DND-41 (cell line): ENCODE measurements around the gene PAPOLG.

ENCODE experiments used
- EZH2 ChIP-seq: IDR thresholded peaks from 3 replicates; pipeline ENCODE4 v1.6.1; 2012; ENCODE audit warnings: borderline replicate concordance, low read depth, mild to moderate bottlenecking, moderate library complexity, low read length, inconsistent platforms; ENCODE audit not compliant: severe bottlenecking
- TF ChIP-seq, protein P1 (sequence below): IDR thresholded peaks from 2 replicates; pipeline ENCODE4 v1.5.1; 2012; ENCODE audit warnings: borderline replicate concordance, low read length, moderate library complexity, mild to moderate bottlenecking; ENCODE audit not compliant: poor library complexity, severe bottlenecking; ENCODE audit errors: extremely low read depth

DNA sequence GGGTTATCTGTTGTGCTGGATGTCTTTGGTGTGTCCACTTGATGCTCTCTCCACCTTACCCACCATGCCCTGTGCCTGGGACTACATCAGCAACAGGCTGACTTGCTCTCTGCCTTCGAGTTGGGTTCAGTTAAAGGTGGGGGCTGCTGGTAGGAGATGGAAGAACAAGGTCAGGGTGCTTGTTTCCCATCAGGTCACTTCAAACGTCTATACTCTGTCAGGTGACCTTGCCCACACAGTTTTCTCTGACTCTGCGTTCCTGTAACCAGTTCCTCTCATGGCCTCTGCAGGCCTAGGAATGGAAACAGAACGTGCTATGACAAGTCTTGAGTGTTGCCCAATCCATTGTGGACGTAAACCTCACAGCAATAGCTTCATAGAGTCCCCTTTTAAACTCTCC lies 38.4 kb upstream of the PAPOLG start:
- TF ChIP-seq, protein P1, sequence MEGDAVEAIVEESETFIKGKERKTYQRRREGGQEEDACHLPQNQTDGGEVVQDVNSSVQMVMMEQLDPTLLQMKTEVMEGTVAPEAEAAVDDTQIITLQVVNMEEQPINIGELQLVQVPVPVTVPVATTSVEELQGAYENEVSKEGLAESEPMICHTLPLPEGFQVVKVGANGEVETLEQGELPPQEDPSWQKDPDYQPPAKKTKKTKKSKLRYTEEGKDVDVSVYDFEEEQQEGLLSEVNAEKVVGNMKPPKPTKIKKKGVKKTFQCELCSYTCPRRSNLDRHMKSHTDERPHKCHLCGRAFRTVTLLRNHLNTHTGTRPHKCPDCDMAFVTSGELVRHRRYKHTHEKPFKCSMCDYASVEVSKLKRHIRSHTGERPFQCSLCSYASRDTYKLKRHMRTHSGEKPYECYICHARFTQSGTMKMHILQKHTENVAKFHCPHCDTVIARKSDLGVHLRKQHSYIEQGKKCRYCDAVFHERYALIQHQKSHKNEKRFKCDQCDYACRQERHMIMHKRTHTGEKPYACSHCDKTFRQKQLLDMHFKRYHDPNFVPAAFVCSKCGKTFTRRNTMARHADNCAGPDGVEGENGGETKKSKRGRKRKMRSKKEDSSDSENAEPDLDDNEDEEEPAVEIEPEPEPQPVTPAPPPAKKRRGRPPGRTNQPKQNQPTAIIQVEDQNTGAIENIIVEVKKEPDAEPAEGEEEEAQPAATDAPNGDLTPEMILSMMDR = no peak
- TF ChIP-seq EZH2 = no peak
